ENCODE measurements around the gene SFT2D2.

DNA sequence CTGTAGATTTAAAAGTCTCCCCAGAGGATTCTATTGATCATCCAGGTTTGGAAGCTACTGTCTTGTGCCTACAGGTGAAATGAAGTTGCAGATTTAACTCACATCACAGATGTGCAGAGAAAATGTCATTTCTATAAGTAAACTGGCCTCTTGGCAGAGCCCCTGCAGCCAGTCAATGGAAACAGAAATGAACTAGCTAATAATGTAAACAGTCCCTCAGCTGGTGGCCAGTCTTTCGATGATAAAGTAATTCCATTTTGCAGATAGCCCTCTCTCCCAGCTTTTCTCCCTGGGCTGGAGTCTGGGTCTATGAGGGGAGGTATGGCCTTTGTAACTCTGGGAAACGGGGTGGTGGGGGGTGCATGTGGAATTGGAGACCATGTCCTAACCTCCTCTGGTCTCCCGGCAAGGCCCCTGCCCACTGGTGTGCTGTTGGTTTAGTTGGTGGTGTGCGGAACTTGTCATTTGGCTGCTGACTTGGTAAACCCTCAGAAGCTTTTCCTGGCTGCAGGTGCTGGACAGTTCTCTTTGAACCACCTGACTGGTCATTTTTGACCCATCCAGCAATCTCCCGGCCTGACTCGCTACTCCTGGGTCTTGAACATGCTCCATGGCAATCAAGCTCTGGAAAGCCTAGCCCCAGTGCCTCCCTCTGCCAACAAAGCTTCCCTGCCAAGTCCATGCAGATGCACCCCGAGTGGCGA lies 69.8 kb downstream of the SFT2D2 start:
- TF ChIP-seq, protein P1, sequence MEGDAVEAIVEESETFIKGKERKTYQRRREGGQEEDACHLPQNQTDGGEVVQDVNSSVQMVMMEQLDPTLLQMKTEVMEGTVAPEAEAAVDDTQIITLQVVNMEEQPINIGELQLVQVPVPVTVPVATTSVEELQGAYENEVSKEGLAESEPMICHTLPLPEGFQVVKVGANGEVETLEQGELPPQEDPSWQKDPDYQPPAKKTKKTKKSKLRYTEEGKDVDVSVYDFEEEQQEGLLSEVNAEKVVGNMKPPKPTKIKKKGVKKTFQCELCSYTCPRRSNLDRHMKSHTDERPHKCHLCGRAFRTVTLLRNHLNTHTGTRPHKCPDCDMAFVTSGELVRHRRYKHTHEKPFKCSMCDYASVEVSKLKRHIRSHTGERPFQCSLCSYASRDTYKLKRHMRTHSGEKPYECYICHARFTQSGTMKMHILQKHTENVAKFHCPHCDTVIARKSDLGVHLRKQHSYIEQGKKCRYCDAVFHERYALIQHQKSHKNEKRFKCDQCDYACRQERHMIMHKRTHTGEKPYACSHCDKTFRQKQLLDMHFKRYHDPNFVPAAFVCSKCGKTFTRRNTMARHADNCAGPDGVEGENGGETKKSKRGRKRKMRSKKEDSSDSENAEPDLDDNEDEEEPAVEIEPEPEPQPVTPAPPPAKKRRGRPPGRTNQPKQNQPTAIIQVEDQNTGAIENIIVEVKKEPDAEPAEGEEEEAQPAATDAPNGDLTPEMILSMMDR (IDR thresholded peaks at IDR 0.05): no peak
- no peak for TF ChIP-seq ZFX (IDR thresholded peaks at IDR 0.05; ENCODE audit: borderline replicate concordance)
